Natural killer cell (primary cell): Measurements from ENCODE around the gene KIR3DL1. TPM values are rescaled to one million over a fixed set of nuclear protein-coding genes. Genes with fewer than 3 reads are reported as not detected.
"Not testable (repeated sequence)": the region's sequence is repeated elsewhere in the genome, so short reads cannot be mapped to it uniquely, and the experiment has no call there.

Experiments used
- ATAC-seq, 3 donors: fragments of 150-1000 bp in 2 of 3; fragments of 200-7000 bp in 1 of 3; cut with Tn5 transposase; 1 replicate in 1 of 3; 2 replicates in 2 of 3; pipeline ENCODE4 v1.10.0; 2021; ENCODE audit warnings: mild to moderate bottlenecking in 2 of 3, moderate library complexity in 2 of 3
- DNase-seq, 2 donors: peaks; one replicate each; pipeline versions ENCODE4 v3.0.0 to v3.0.0-alpha.2; 2013 to 2021; ENCODE audit warnings: mixed read lengths in 1 of 2
- H3K27ac ChIP-seq: one replicate; pipeline ENCODE4 v1.5.1; 2013; ENCODE audit warnings: mild to moderate bottlenecking, low read length
- H3K27me3 ChIP-seq: one replicate; pipeline ENCODE4 v1.6.1; 2013; ENCODE audit warnings: low read length; ENCODE audit not compliant: control insufficient read depth, insufficient read depth
- H3K36me3 ChIP-seq: one replicate; pipeline ENCODE4 v1.6.1; 2013; ENCODE audit warnings: low read length; ENCODE audit not compliant: control insufficient read depth, insufficient read depth
- H3K4me1 ChIP-seq: one replicate; pipeline ENCODE4 v1.6.1; 2013; ENCODE audit warnings: low read length; ENCODE audit not compliant: control insufficient read depth, insufficient read depth
- H3K4me3 ChIP-seq: one replicate; pipeline ENCODE4 v1.5.1; 2013; ENCODE audit warnings: low read length
- H3K9me3 ChIP-seq: one replicate; pipeline ENCODE4 v1.6.1; 2013; ENCODE audit warnings: low read length; ENCODE audit not compliant: control insufficient read depth, insufficient read depth
- H3K27ac Mint-ChIP-seq, 2 donors: one replicate each; pipeline ENCODE4 v1.8.0; 2022; ENCODE audit warnings: mild to moderate bottlenecking in 2 of 2, mixed read lengths in 2 of 2, moderate library complexity in 1 of 2
- H3K27me3 Mint-ChIP-seq, 2 donors: one replicate each; pipeline ENCODE4 v1.8.0; 2022; ENCODE audit warnings: low read depth in 2 of 2, mixed read lengths in 2 of 2
- H3K36me3 Mint-ChIP-seq: one replicate; pipeline ENCODE4 v1.8.0; 2022; ENCODE audit warnings: mixed read lengths
- H3K4me1 Mint-ChIP-seq, 2 donors: one replicate each; pipeline ENCODE4 v1.8.0; 2022; ENCODE audit warnings: mixed read lengths in 2 of 2
- H3K4me3 Mint-ChIP-seq: one replicate; pipeline ENCODE4 v1.8.0; 2022; ENCODE audit warnings: mild to moderate bottlenecking, moderate library complexity, mixed read lengths
- H3K9me3 Mint-ChIP-seq, 2 donors: one replicate each; pipeline ENCODE4 v1.8.0; 2022; ENCODE audit warnings: mixed read lengths in 2 of 2
- WGBS: methylation state at CpG from one replicate; pipeline ENCODE4 v1.1.7; 2013; ENCODE audit warnings: missing lambda C conversion rate; ENCODE audit not compliant: insufficient coverage; 5-methylcytosine and 5-hydroxymethylcytosine counted together
- intact Hi-C: fragments of 100-400 bp; cut with micrococcal nuclease; formaldehyde crosslinking; loops from one replicate; pipeline ENCODE4 v1.14.2; 2022
- total RNA-seq, 4 donors: library from RNA; stranded (reverse); fragments of 120-200 nt in 1 of 4; gene quantifications; one replicate each; pipeline versions ENCODE4 v1.2.3 to v1.2.4, GENCODE V29; 2013 to 2022

KIR3DL1 gene
- 10 to 100 TPM; 34.7 to 97.1 (median 41.2) TPM for total RNA-seq
- total RNA-seq (2013) = 19.9 TPM

DNA sequence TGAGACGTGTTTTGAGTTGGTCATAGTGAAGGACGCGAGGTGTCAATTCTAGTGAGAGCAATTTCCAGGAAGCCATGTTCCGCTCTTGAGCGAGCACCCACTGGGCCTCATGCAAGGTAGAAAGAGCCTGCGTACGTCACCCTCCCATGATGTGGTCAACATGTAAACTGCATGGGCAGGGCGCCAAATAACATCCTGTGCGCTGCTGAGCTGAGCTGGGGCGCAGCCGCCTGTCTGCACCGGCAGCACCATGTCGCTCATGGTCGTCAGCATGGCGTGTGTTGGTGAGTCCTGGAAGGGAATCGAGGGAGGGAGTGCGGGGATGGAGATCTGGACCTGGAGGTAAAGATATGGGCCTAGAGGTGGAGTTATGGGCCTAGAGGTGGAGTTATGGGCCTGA, at the start of gene KIR3DL1:
Gene KIR3DL1, plus strand, starts transcription at position 218 of the 400 bp plus-strand sequence.
- Histone ChIP-seq H3K4me1 (peaks cover 41% of the 10 kb centered on the region), H3K27ac (peak within 1 kb of the TSS; percentile 76), H3K4me3 (peak within 1 kb of the TSS; percentile 19)
- Mint-ChIP-seq H3K4me1 (peaks cover 37 to 45% of the 10 kb centered on the region in 2 donors), H3K4me3 (peak within 1 kb of the TSS; percentile 89), H3K27ac (peak within 1 kb of the TSS; percentile 91 to 92), H3K27me3 (peaks cover 0 to 13% of the 10 kb centered on the region in 2 donors)
- DNase-seq, H3K9me3 ChIP-seq, H3K9me3 Mint-ChIP-seq, intact Hi-C loops, H3K36me3 Mint-ChIP-seq, H3K36me3 ChIP-seq, H3K27me3 ChIP-seq: not testable (repeated sequence)
- WGBS = 72% methylated on average over 11 of the region's 17 CpGs
- ATAC-seq = peak in 1 of 3 donors; percentile 36

DNA sequence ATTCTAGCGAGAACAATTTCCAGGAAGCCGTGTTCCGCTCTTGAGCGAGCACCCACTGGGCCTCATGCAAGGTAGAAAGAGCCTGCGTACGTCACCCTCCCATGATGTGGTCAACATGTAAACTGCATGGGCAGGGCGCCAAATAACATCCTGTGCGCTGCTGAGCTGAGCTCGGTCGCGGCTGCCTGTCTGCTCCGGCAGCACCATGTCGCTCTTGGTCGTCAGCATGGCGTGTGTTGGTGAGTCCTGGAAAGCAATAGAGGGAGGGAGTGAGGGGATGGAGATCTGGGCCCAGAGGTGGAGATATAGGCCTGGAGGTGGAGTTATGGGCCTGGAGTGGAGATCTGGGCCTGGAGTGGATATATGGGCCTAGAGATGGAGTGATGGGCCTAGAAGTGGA, 46.6 kb upstream of the KIR3DL1 start, which contains the start of gene KIR2DL1:
Gene KIR2DL1, plus strand, starts transcription at position 148 of the 400 bp plus-strand sequence. Its CDS starts 58 bp downstream, at position 206.
- H3K9me3 Mint-ChIP-seq, intact Hi-C loops, DNase-seq, H3K36me3 ChIP-seq, H3K27me3 Mint-ChIP-seq, H3K27me3 ChIP-seq, H3K36me3 Mint-ChIP-seq, H3K9me3 ChIP-seq: not testable (repeated sequence)
- Mint-ChIP-seq H3K4me3 (peak within 1 kb of the TSS; percentile 76), H3K27ac (peak within 1 kb of the TSS; percentile 91 to 93), H3K4me1 (peaks cover 45 to 62% of the 10 kb centered on the region in 2 donors)
- Histone ChIP-seq H3K4me3 (peak within 1 kb of the TSS; percentile 6), H3K4me1 (peaks cover 34% of the 10 kb centered on the region), H3K27ac (peak within 1 kb of the TSS; percentile 77)
- ATAC-seq = peak in 2 of 3 donors; percentile 12 to 31
- WGBS = 86% methylated on average over 15 of the region's 15 CpGs

GRCh38 chr19:54770511-54770910, 45.8 kb upstream of the KIR3DL1 start:
- DNase-seq, H3K27me3 ChIP-seq, H3K27me3 Mint-ChIP-seq, intact Hi-C loops, H3K36me3 ChIP-seq, H3K9me3 Mint-ChIP-seq, H3K9me3 ChIP-seq, H3K36me3 Mint-ChIP-seq: not testable (repeated sequence)
- Histone ChIP-seq H3K4me1 (peaks cover 34% of the 10 kb centered on the region), H3K4me3 (peak overlapping the region; percentile 6), H3K27ac (peak overlapping the region; percentile 77)
- peak overlapping the region; percentile 76 for H3K4me3 Mint-ChIP-seq
- H3K4me1 Mint-ChIP-seq = peaks cover 48 to 65% of the 10 kb centered on the region in 2 donors
- 88% methylated on average over 4 of the region's 4 CpGs for WGBS
- peak overlapping the region; percentile 91 to 93 for H3K27ac Mint-ChIP-seq
- ATAC-seq = peak in 1 of 3 donors; percentile 18

DNA sequence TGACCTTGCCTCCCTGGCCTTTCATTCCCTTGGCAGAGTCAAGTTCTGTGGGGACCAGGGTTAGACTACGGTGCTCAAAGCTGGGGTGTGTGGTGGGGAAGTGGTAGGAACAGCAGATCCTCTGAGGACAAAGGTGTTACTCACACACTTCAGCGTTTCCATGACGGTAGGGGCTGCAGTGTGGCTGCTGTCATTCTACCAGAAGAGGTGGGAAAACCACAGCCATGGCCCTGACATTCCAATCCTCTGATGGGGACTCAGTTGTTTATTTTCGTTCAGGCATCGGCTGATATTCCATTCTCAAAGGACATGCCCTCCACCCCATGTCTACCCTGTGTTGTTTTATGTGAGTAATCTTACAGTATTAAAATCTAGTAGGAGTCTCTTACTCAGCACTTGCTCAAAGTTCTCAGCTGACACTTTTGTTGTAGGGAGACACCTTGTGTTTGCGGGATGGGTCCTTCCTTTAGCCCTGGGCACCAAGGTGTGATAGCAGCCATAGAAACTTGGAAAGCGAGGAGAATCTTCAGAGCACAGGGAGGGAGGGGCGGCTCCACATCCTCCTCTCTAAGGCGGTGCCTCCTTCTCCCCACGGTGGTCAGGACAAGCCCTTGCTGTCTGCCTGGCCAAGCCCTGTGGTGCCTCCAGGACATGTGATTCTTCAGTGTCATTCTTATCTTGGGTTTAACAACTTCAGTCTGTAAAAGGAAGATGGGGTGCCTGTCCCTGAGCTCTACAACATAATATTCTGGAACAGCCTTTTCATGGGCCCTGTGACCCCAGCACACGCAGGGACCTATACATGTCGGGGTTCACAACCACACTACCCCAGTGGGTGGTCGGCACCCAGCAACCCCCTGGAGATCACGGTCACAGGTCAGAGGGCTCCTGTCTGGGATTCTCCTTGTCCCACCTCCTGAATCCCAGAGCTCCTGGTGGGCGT, 45.0 kb upstream of the KIR3DL1 start:
- peak overlapping the region; percentile 76 for H3K4me3 Mint-ChIP-seq
- not testable (repeated sequence) for H3K27me3 Mint-ChIP-seq, H3K9me3 Mint-ChIP-seq, H3K9me3 ChIP-seq, H3K36me3 ChIP-seq, H3K27me3 ChIP-seq, H3K36me3 Mint-ChIP-seq, H3K4me3 ChIP-seq
- intact Hi-C loops = loop anchor here (1.0 kb wide), 1 partner anchor 61 kb away; the partner anchor contains the start of gene KIR2DS4
- peaks cover 48 to 66% of the 10 kb centered on the region in 2 donors for H3K4me1 Mint-ChIP-seq
- Histone ChIP-seq H3K4me1 (peaks cover 34% of the 10 kb centered on the region), H3K27ac (peak overlapping the region; percentile 77)
- H3K27ac Mint-ChIP-seq = peak overlapping the region; percentile 91 to 93
- ATAC-seq (peak; percentile 64 to 83 (median 81)), DNase-seq (peak; percentile 21 to 47)
- WGBS = 57% methylated on average over 13 of the region's 15 CpGs

- H3K27me3 ChIP-seq, H3K9me3 Mint-ChIP-seq, H3K27me3 Mint-ChIP-seq, H3K36me3 Mint-ChIP-seq, H3K36me3 ChIP-seq, H3K4me3 Mint-ChIP-seq, DNase-seq, H3K4me3 ChIP-seq, intact Hi-C loops, H3K27ac ChIP-seq, H3K9me3 ChIP-seq, ATAC-seq: not testable (repeated sequence)
- H3K4me1 ChIP-seq = peaks cover 34% of the 10 kb centered on the region
- WGBS = 70% methylated on average over 2 of the region's 2 CpGs
- peaks cover 48 to 64% of the 10 kb centered on the region in 2 donors for H3K4me1 Mint-ChIP-seq
- peak overlapping the region in 1 of 2 donors; percentile 76 for H3K27ac Mint-ChIP-seq
These were observed 43.6 kb upstream of the KIR3DL1 start for GRCh38 chr19:54772666-54773065.

DNA sequence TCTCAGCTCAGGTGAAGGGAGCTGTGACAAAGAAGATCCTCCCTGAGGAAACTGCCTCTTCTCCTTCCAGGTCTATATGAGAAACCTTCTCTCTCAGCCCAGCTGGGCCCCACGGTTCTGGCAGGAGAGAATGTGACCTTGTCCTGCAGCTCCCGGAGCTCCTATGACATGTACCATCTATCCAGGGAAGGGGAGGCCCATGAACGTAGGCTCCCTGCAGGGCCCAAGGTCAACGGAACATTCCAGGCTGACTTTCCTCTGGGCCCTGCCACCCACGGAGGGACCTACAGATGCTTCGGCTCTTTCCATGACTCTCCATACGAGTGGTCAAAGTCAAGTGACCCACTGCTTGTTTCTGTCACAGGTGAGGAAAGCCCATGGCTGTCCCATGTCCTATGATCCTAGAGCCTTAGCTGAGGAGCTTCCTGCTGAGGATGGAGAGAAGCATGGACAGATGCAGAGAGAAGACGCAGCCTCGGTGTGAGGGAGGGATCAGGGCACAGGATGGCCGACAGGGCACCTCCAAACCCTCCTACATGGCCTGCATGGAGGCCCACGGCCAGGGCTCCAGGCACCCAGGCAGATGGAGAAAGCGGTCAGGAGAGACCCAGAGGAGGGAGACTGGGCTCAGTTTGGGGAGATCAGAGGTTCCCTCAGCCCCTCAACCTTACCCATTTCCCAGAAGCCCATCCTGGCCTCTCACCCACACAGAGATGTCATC, 41.0 kb upstream of the KIR3DL1 start:
- peaks cover 0 to 13% of the 10 kb centered on the region in 2 donors for H3K27me3 Mint-ChIP-seq
- 79% methylated on average over 12 of the region's 12 CpGs for WGBS

DNA sequence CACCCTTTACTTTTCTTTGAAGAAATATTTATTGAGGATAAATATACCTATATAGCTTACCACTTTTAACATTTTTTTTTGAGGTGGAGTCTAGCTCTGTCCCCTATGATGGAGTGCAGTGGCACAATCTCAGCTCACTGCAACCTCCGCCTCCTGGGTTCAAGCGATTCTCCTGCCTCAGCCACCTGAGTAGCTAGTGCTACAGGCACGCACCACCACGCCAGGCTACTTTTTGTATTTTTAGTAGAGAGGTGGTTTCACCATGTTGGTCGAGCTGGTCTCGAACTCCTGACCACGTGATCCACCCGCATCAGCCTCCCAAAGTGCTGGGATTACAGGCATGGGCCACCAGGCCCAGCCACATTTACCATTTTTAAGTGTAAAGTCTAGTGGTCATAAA, 40.4 kb upstream of the KIR3DL1 start:
- H3K27ac ChIP-seq, H3K36me3 ChIP-seq, H3K9me3 Mint-ChIP-seq, DNase-seq, ATAC-seq, H3K27me3 ChIP-seq, H3K4me3 Mint-ChIP-seq, intact Hi-C loops, H3K36me3 Mint-ChIP-seq, H3K4me3 ChIP-seq, H3K9me3 ChIP-seq: not testable (repeated sequence)
- WGBS = 79% methylated on average over 8 of the region's 8 CpGs
- peaks cover 0 to 13% of the 10 kb centered on the region in 2 donors for H3K27me3 Mint-ChIP-seq
- peaks cover 32 to 43% of the 10 kb centered on the region in 2 donors for H3K4me1 Mint-ChIP-seq
- H3K27ac Mint-ChIP-seq = peak overlapping the region in 1 of 2 donors; percentile 15
- H3K4me1 ChIP-seq = peaks cover 21% of the 10 kb centered on the region

More for the DNA sequence above, 41.0 kb upstream of the KIR3DL1 start:
- H3K4me1 Mint-ChIP-seq = peaks cover 38 to 48% of the 10 kb centered on the region in 2 donors
- ATAC-seq, H3K27ac ChIP-seq, intact Hi-C loops, H3K9me3 Mint-ChIP-seq, H3K27me3 ChIP-seq, H3K9me3 ChIP-seq, H3K36me3 ChIP-seq, H3K4me3 Mint-ChIP-seq, DNase-seq, H3K36me3 Mint-ChIP-seq, H3K4me3 ChIP-seq: not testable (repeated sequence)
- H3K27ac Mint-ChIP-seq = peak overlapping the region in 1 of 2 donors; percentile 2
- peaks cover 27% of the 10 kb centered on the region for H3K4me1 ChIP-seq
